Stromal cell of bone marrow (primary cell): ENCODE data around the gene MRPL23.

Source experiments
- DNase-seq: peaks from one replicate; pipeline ENCODE4 v3.0.0-alpha.2; 2012; ENCODE audit warnings: low read depth

Gene MRPL23

GRCh38 chr11:1994121-1994520 is 47.0 kb downstream of the MRPL23 start:
- DNase-seq = no peak

- no peak for DNase-seq
Observed at GRCh38 chr11:1997755-1998154, 50.6 kb downstream of the MRPL23 start, which contains the start of gene H19. Gene H19, minus strand, starts transcription at chr11:1997842.

GRCh38 chr11:1998290-1998689 is 51.2 kb downstream of the MRPL23 start:
- no peak for DNase-seq

- no peak for DNase-seq
Observed at GRCh38 chr11:1998861-1999260, 51.7 kb downstream of the MRPL23 start.

GRCh38 chr11:2002042-2002776 is 55.1 kb downstream of the MRPL23 start:
- no peak for DNase-seq

- no peak for DNase-seq
Observed at GRCh38 chr11:2002807-2003206, 55.7 kb downstream of the MRPL23 start.

GRCh38 chr11:2004466-2004865 is 57.3 kb downstream of the MRPL23 start:
- no peak for DNase-seq
